ENCODE measurements around the gene LRRC61. TPM values are rescaled to one million over a fixed set of nuclear protein-coding genes. Genes with fewer than 3 reads are reported as not detected.

The LRRC61 gene
- total and polyA plus RNA-seq, 7 donors: 4.4 to 18.6 (median 10.8) TPM

DNA sequence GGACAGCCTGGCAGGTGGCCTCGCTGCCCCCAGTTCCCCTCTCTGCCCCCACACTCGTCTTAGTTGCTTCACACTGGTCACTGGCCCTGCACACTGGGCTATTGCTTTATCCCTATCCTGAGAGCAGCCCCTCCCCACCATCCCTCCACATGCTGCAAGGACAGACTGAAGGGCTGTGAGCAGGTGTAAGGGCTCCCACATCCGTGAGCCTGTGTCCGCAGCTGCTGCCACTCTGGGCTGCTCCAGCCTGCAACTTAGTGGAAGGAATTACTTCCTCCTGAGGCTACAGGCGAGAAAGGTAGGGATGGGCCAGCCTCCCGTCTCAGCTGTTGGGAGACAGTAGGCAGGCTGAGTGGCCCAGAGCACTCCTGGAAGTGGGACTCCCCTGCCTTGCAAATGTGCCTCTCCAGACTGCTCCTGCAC is 14.5 kb downstream of the LRRC61 start:
- H3K27me3 ChIP-seq: no peaks in the 10 kb centered on the region
- TF ChIP-seq POLR2AphosphoS5 (IDR thresholded peaks at IDR 0.05) (no peak), EP300 (IDR thresholded peaks at IDR 0.05) (no peak), POLR2A (IDR thresholded peaks at IDR 0.05) (no peak)
- TF ChIP-seq, protein P1, sequence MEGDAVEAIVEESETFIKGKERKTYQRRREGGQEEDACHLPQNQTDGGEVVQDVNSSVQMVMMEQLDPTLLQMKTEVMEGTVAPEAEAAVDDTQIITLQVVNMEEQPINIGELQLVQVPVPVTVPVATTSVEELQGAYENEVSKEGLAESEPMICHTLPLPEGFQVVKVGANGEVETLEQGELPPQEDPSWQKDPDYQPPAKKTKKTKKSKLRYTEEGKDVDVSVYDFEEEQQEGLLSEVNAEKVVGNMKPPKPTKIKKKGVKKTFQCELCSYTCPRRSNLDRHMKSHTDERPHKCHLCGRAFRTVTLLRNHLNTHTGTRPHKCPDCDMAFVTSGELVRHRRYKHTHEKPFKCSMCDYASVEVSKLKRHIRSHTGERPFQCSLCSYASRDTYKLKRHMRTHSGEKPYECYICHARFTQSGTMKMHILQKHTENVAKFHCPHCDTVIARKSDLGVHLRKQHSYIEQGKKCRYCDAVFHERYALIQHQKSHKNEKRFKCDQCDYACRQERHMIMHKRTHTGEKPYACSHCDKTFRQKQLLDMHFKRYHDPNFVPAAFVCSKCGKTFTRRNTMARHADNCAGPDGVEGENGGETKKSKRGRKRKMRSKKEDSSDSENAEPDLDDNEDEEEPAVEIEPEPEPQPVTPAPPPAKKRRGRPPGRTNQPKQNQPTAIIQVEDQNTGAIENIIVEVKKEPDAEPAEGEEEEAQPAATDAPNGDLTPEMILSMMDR (IDR thresholded peaks at IDR 0.05): no peak
- H3K4me3 ChIP-seq: no peak overlapping the region
- peaks cover 0 to 85% (median 73%) of the 10 kb centered on the region in 4 donors for H3K4me1 ChIP-seq
- no peaks in the 10 kb centered on the region for H3K9me3 ChIP-seq
- peak overlapping the region; percentile 74 to 93 (median 83) for H3K27ac ChIP-seq
- peaks cover 0 to 12% (median 4%) of the 10 kb centered on the region in 4 donors for H3K36me3 ChIP-seq
- intact Hi-C loops (cut with DNase I): no loop called here
- no peak for DNase-seq
- 27 to 69% methylated on average over 6 of the region's 6 CpGs for WGBS, 2 donors

DNA sequence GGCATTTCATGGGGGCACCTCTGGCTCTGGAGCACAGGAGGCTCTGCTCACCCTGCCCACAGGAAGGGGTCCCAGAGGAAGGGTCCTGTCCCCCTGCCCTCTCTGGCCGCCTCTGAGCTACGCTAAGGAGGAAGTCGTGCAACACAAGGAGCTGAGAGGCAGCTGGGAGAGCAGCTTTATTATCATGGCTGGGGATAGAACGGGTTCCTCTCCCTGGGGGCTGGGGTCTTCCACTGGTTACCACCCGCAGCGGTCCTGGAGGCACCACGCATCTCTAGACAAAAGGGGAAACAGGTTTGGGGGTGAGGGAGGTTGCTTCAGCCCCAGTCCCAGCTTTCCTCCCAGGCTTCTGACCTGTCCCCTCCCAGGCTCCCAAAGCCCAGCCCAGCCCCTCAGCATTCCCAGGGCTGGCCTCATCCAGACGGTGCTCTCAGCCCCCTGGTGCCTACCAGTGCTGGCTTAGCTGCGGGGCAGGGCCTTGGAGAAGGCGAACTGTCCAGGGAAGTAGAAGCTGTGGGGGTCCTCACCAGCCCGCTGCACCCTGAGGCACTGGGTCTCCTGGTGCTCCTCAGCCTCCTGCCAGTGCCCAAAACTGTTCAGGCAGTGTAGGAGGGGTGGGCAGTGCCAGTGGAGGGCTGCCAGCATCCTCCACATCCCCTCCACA is 15.1 kb downstream of the LRRC61 start:
- Histone ChIP-seq H3K4me3 (no peak overlapping the region), H3K4me1 (peaks cover 0 to 85% (median 73%) of the 10 kb centered on the region in 4 donors), H3K27ac (peak overlapping the region; percentile 29 to 93 (median 83)), H3K27me3 (no peaks in the 10 kb centered on the region), H3K9me3 (no peaks in the 10 kb centered on the region), H3K36me3 (peaks cover 0 to 12% (median 4%) of the 10 kb centered on the region in 4 donors)
- intact Hi-C loops (cut with DNase I): no loop called here
- no peak for DNase-seq
- WGBS, 2 donors: 51 to 77% methylated on average over 11 of the region's 11 CpGs
- TF ChIP-seq POLR2A (IDR thresholded peaks at IDR 0.05) (no peak), POLR2AphosphoS5 (IDR thresholded peaks at IDR 0.05) (no peak), EP300 (IDR thresholded peaks at IDR 0.05) (no peak)
- TF ChIP-seq, protein P1 (IDR thresholded peaks at IDR 0.05): no peak

DNA sequence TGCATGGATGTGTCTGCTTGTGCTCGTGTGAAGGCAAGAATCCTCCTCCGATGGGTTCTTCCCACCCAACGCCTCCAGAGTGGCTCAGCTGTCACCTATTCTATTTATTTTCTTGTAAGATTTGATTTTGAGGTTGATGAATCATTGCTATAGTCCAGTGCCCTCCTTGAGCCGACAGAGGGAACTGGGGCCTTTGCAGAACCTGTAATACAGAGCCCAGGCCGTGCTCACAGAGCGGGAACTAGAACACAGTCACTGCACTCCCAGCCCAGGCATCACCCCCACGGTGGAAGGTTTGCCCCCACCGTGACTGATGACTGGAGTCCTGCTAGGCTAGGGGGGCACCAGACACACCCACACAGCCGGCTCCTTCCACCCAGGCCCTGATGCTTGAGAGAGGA is 16.3 kb downstream of the LRRC61 start:
- H3K27me3 ChIP-seq: no peaks in the 10 kb centered on the region
- WGBS, 2 donors: 27 to 46% methylated on average over 9 of the region's 9 CpGs
- H3K9me3 ChIP-seq: no peaks in the 10 kb centered on the region
- TF ChIP-seq POLR2A (IDR thresholded peaks at IDR 0.05) (no peak), POLR2AphosphoS5 (IDR thresholded peaks at IDR 0.05) (no peak)
- TF ChIP-seq, protein P1 (IDR thresholded peaks at IDR 0.05): no peak
- H3K4me1 ChIP-seq: peaks cover 0 to 76% (median 67%) of the 10 kb centered on the region in 4 donors
- H3K27ac ChIP-seq: peak overlapping the region; percentile 85 to 93 (median 91)
- H3K4me3 ChIP-seq: peak overlapping the region; percentile 70 to 76 (median 72)
- peaks cover 0 to 12% (median 4%) of the 10 kb centered on the region in 4 donors for H3K36me3 ChIP-seq
- intact Hi-C loops (cut with DNase I): no loop called here
- DNase-seq: no peak

DNA sequence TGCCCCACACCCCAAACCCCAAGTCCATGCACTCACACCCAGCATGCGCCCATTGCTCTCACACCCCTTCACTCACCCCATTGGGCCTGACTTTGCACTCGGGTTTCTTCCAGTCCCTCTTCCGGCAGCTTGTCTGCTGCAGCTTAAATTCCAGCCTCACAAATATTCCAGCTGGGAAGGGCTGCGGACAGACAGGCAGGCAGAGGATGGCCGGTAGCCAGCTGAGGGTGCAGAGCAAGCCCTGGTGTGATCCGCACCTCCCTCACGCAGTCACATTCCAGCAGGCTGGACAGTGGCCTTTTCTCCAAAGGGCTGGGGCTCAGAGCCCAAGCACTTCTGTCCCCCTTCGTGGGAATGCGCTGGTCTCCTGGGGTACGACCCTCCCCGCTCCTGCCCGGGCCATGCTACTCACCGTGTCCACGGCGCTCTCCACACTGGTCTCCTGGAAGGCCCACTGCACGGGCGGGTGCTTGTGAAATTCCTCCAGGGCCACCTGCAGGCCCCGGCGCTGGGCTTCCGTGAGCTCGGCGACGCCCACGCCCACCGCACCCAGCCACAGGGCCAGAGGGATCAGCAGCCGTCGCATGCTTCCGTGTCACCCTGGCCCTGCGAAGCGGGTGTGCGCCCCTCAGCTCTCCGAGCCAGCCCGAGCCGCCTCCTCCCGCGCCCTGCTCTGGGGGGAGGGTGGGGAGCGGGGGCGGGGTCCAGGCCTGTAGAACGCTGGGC is 17.0 kb downstream of the LRRC61 start:
- peaks cover 0 to 68% (median 59%) of the 10 kb centered on the region in 4 donors for H3K4me1 ChIP-seq
- 5 to 22% methylated on average over 39 of the region's 39 CpGs for WGBS, 2 donors
- peak overlapping the region; percentile 70 to 76 (median 72) for H3K4me3 ChIP-seq
- no peaks in the 10 kb centered on the region for H3K27me3 ChIP-seq
- H3K27ac ChIP-seq: peak overlapping the region; percentile 85 to 93 (median 91)
- intact Hi-C loops (cut with DNase I): loop anchor here (2.0 kb wide), 3 partner anchors 17 to 39 kb away; partner anchors contain the start of genes ACTR3C, LRRC61, REPIN1 and ZNF775
- TF ChIP-seq POLR2AphosphoS5 (IDR thresholded peaks at IDR 0.05) (peak in 3 of 4 donors; percentile 21 to 58 (median 25)), EP300 (IDR thresholded peaks at IDR 0.05) (no peak)
- DNase-seq: peak; percentile 79
- peaks cover 0 to 12% (median 4%) of the 10 kb centered on the region in 4 donors for H3K36me3 ChIP-seq
- H3K9me3 ChIP-seq: no peaks in the 10 kb centered on the region

DNA sequence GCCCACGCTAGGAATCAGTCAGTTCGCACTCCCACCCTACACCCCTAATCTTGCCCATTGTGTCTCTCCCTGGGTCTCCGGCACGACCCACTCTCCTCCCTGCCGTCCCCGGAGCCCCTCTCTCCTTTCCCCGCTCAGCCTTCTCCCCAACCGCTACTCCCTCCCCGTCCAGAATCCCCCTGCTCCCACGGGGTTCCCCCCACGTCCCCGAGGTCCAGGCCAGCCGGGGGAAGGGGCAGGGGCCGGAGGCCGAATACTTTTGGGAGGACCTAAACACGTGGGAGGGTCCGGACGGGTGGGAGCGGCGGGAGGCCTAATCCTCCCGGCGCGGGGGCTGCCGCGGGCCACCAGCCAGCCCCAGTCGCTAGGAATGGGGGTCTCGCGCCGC is 17.7 kb downstream of the LRRC61 start:
- peak; percentile 68 for DNase-seq
- 8 to 9% methylated on average over 29 of the region's 29 CpGs for WGBS, 2 donors

More for the DNA sequence above, 17.7 kb downstream of the LRRC61 start:
- intact Hi-C loops (cut with DNase I): loop anchor here (2.0 kb wide), 3 partner anchors 18 to 38 kb away; partner anchors contain the start of genes ACTR3C, LRRC61, REPIN1 and ZNF775
- Histone ChIP-seq H3K36me3 (peaks cover 0 to 12% (median 4%) of the 10 kb centered on the region in 4 donors), H3K27me3 (no peaks in the 10 kb centered on the region), H3K4me1 (peaks cover 0 to 61% (median 52%) of the 10 kb centered on the region in 4 donors), H3K9me3 (no peaks in the 10 kb centered on the region), H3K27ac (peak overlapping the region; percentile 85 to 93 (median 91)), H3K4me3 (peak overlapping the region; percentile 70 to 76 (median 72))
- TF ChIP-seq POLR2AphosphoS5 (IDR thresholded peaks at IDR 0.05) (no peak), EP300 (IDR thresholded peaks at IDR 0.05) (no peak), POLR2A (IDR thresholded peaks at IDR 0.05) (no peak)

Measured in sigmoid colon (tissue), 7 donors.